ENCODE measurements around the gene GAREM2.

GRCh38 chr2:26193578-26194231 is 20.8 kb downstream of the GAREM2 start:
- TF ChIP-seq CTCF (IDR thresholded peaks at IDR 0.05) (no peak), POLR2A (IDR thresholded peaks at IDR 0.05) (no peak)

Data from adrenal gland (tissue), 5 donors.